M059J (cell line): ENCODE results near the gene PAX8. TPM values are rescaled to one million over a fixed set of nuclear protein-coding genes. Genes with fewer than 3 reads are reported as not detected.

Experiments
- DNase-seq: peaks from one replicate; pipeline ENCODE4 v3.0.0-alpha.2; 2012; ENCODE audit warnings: low read depth
- total RNA-seq: library from RNA; depleted of rRNA; stranded (reverse); fragments of >200 nt; shearing (Covaris generic); gene quantifications from 2 replicates; pipeline ENCODE4 v1.2.3, GENCODE V29; 2014

PAX8 gene
- total RNA-seq, 1 experiment from 2014 or later = 5.2 TPM

- DNase-seq = no peak
Observed at GRCh38 chr2:113221846-113222245, 56.9 kb downstream of the PAX8 start.

GRCh38 chr2:113220970-113221708 lies 57.6 kb downstream of the PAX8 start:
- no peak for DNase-seq

- peak; percentile 94 for DNase-seq
Observed at GRCh38 chr2:113219889-113220641, 58.7 kb downstream of the PAX8 start.

- no peak for DNase-seq
Observed at GRCh38 chr2:113219525-113219888, 59.2 kb downstream of the PAX8 start.

- DNase-seq = no peak
Observed at GRCh38 chr2:113219092-113219441, 59.7 kb downstream of the PAX8 start.

- DNase-seq = peak; percentile 99
Observed at GRCh38 chr2:113218283-113219091, 60.2 kb downstream of the PAX8 start.

GRCh38 chr2:113217455-113218282 lies 61.1 kb downstream of the PAX8 start:
- DNase-seq = peak; percentile 96

- DNase-seq = peak; percentile 65
Observed at GRCh38 chr2:113216891-113217454, 61.7 kb downstream of the PAX8 start.

GRCh38 chr2:113216321-113216720 lies 62.4 kb downstream of the PAX8 start:
- DNase-seq = no peak

- DNase-seq = no peak
Observed at GRCh38 chr2:113215056-113215455, 63.7 kb downstream of the PAX8 start.

GRCh38 chr2:113214141-113214540 lies 64.6 kb downstream of the PAX8 start:
- DNase-seq = no peak

GRCh38 chr2:113213061-113213930 lies 65.4 kb downstream of the PAX8 start:
- no peak for DNase-seq

- DNase-seq = peak; percentile 54
Observed at GRCh38 chr2:113212245-113213060, 66.3 kb downstream of the PAX8 start.

- peak; percentile 97 for DNase-seq
Observed at GRCh38 chr2:113211226-113212105, 67.3 kb downstream of the PAX8 start.

- no peak for DNase-seq
Observed at GRCh38 chr2:113209646-113210171, 69.0 kb downstream of the PAX8 start.

- DNase-seq = peak; percentile 89
Observed at GRCh38 chr2:113209011-113209645, 69.6 kb downstream of the PAX8 start.

GRCh38 chr2:113208396-113208795 lies 70.3 kb downstream of the PAX8 start:
- DNase-seq = no peak

GRCh38 chr2:113207021-113207420 lies 71.7 kb downstream of the PAX8 start:
- no peak for DNase-seq
